H1 (cell line): ENCODE results near the gene KRTAP29-1. TPM values are rescaled to one million over a fixed set of nuclear protein-coding genes. Genes with fewer than 3 reads are reported as not detected.

Experiments used
- BACH1 ChIP-seq: IDR thresholded peaks from 2 replicates; pipeline ENCODE4 v1.6.1; 2012; ENCODE audit warnings: low read length, improper control_type of control experiment
- KDM1A ChIP-seq: fragments of 200-600, 300-600 bp; sonication (generic); IDR thresholded peaks from 2 replicates; pipeline ENCODE4 v1.7.1; 2016; ENCODE audit warnings: mild to moderate bottlenecking, low read length, borderline replicate concordance
- PHF8 ChIP-seq: fragments of 200-600 bp; sonication (generic); conservative IDR thresholded peaks from 2 replicates; pipeline ENCODE4 v1.7.1; 2012; ENCODE audit warnings: low read depth, mild to moderate bottlenecking, inconsistent platforms, low read length, moderate library complexity
- RBBP5 ChIP-seq: IDR thresholded peaks from 2 replicates; pipeline ENCODE4 v1.7.1; 2012; ENCODE audit warnings: low read depth, mild to moderate bottlenecking, inconsistent platforms, low read length, moderate library complexity, borderline replicate concordance
- SRF ChIP-seq: IDR thresholded peaks from 2 replicates; pipeline ENCODE4 v1.6.1; 2011; ENCODE audit warnings: mild to moderate bottlenecking, low read depth, low read length, moderate library complexity
- polyA plus RNA-seq, 7 experiments: library from polyadenylated mRNA; depleted of rRNA in 3 of 7; stranded (reverse) in 5 of 7; unstranded in 2 of 7; fragments of >200 nt in 5 of 7; fragments of 200-250 nt in 2 of 7; gene quantifications; 1 replicate in 5 of 7; 2 replicates in 1 of 7; 4 replicates in 1 of 7; pipeline versions ENCODE4 v1.2.1 to v1.2.3, GENCODE V29; 2011 to 2013; ENCODE audit warnings: missing spikeins in 2 of 7, mixed read lengths in 2 of 7
- total RNA-seq: library from RNA; stranded (reverse); fragmentation: NEBNext Ultra II Directional; extraction: Animal tissue kit (Norgen Biotek cat#: 25700); gene quantifications from 2 replicates; pipeline ENCODE4 v1.2.1, GENCODE V29; 2021
- TF ChIP-seq, protein P1 (sequence below): fragments of 300-600 bp; sonication (generic); IDR thresholded peaks from 2 replicates; pipeline ENCODE4 v1.7.1; 2012; ENCODE audit warnings: low read length, moderate library complexity, mild to moderate bottlenecking, inconsistent platforms; ENCODE audit not compliant: insufficient replicate concordance
- TF ChIP-seq, protein P2 (sequence below): IDR thresholded peaks from 2 replicates; pipeline ENCODE4 v1.6.1; 2012; ENCODE audit warnings: inconsistent platforms

Gene KRTAP29-1
- total and polyA plus RNA-seq, 2 of the 8 experiments (the other 6 are each of a cell fraction or from before 2014, with no cell fraction given): not detected

DNA sequence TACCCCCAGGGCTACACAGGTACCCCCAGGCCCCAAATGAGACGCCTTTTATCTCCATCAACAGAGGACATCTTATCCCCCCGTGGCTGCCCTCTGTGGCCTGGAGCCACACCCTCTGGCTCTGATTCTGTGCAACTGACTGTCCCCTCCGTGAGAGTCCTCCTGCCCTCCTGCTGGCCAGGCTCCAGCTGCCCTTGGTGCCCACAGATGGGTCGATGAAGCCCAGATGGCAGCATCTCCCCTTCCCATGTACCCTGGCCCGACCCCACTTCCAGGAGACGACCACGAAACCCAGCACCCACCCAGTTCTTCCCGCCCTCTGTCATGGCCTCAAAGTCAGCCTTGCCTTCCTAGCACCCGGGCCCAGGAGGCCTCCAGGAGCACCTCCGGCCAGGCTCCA is 22.5 kb upstream of the KRTAP29-1 start (continued):
- TF ChIP-seq, protein P1, sequence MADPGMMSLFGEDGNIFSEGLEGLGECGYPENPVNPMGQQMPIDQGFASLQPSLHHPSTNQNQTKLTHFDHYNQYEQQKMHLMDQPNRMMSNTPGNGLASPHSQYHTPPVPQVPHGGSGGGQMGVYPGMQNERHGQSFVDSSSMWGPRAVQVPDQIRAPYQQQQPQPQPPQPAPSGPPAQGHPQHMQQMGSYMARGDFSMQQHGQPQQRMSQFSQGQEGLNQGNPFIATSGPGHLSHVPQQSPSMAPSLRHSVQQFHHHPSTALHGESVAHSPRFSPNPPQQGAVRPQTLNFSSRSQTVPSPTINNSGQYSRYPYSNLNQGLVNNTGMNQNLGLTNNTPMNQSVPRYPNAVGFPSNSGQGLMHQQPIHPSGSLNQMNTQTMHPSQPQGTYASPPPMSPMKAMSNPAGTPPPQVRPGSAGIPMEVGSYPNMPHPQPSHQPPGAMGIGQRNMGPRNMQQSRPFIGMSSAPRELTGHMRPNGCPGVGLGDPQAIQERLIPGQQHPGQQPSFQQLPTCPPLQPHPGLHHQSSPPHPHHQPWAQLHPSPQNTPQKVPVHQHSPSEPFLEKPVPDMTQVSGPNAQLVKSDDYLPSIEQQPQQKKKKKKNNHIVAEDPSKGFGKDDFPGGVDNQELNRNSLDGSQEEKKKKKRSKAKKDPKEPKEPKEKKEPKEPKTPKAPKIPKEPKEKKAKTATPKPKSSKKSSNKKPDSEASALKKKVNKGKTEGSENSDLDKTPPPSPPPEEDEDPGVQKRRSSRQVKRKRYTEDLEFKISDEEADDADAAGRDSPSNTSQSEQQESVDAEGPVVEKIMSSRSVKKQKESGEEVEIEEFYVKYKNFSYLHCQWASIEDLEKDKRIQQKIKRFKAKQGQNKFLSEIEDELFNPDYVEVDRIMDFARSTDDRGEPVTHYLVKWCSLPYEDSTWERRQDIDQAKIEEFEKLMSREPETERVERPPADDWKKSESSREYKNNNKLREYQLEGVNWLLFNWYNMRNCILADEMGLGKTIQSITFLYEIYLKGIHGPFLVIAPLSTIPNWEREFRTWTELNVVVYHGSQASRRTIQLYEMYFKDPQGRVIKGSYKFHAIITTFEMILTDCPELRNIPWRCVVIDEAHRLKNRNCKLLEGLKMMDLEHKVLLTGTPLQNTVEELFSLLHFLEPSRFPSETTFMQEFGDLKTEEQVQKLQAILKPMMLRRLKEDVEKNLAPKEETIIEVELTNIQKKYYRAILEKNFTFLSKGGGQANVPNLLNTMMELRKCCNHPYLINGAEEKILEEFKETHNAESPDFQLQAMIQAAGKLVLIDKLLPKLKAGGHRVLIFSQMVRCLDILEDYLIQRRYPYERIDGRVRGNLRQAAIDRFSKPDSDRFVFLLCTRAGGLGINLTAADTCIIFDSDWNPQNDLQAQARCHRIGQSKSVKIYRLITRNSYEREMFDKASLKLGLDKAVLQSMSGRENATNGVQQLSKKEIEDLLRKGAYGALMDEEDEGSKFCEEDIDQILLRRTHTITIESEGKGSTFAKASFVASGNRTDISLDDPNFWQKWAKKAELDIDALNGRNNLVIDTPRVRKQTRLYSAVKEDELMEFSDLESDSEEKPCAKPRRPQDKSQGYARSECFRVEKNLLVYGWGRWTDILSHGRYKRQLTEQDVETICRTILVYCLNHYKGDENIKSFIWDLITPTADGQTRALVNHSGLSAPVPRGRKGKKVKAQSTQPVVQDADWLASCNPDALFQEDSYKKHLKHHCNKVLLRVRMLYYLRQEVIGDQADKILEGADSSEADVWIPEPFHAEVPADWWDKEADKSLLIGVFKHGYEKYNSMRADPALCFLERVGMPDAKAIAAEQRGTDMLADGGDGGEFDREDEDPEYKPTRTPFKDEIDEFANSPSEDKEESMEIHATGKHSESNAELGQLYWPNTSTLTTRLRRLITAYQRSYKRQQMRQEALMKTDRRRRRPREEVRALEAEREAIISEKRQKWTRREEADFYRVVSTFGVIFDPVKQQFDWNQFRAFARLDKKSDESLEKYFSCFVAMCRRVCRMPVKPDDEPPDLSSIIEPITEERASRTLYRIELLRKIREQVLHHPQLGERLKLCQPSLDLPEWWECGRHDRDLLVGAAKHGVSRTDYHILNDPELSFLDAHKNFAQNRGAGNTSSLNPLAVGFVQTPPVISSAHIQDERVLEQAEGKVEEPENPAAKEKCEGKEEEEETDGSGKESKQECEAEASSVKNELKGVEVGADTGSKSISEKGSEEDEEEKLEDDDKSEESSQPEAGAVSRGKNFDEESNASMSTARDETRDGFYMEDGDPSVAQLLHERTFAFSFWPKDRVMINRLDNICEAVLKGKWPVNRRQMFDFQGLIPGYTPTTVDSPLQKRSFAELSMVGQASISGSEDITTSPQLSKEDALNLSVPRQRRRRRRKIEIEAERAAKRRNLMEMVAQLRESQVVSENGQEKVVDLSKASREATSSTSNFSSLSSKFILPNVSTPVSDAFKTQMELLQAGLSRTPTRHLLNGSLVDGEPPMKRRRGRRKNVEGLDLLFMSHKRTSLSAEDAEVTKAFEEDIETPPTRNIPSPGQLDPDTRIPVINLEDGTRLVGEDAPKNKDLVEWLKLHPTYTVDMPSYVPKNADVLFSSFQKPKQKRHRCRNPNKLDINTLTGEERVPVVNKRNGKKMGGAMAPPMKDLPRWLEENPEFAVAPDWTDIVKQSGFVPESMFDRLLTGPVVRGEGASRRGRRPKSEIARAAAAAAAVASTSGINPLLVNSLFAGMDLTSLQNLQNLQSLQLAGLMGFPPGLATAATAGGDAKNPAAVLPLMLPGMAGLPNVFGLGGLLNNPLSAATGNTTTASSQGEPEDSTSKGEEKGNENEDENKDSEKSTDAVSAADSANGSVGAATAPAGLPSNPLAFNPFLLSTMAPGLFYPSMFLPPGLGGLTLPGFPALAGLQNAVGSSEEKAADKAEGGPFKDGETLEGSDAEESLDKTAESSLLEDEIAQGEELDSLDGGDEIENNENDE: no peak
- TF ChIP-seq PHF8: no peak
- TF ChIP-seq, protein P2, sequence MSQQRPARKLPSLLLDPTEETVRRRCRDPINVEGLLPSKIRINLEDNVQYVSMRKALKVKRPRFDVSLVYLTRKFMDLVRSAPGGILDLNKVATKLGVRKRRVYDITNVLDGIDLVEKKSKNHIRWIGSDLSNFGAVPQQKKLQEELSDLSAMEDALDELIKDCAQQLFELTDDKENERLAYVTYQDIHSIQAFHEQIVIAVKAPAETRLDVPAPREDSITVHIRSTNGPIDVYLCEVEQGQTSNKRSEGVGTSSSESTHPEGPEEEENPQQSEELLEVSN: no peak
- TF ChIP-seq SRF: no peak
- no peak for TF ChIP-seq RBBP5
- no peak for TF ChIP-seq KDM1A
- no peak for TF ChIP-seq BACH1
